Skeletal muscle cell (primary cell): ENCODE results near the gene MALRD1.

Source experiments
- DNase-seq: peaks from one replicate; pipeline ENCODE4 v3.0.0-alpha.2; 2010; ENCODE audit warnings: low read depth
- H3K4me3 ChIP-seq: 2 replicates; pipeline ENCODE4 v1.5.1; 2011; ENCODE audit warnings: low read depth, mild to moderate bottlenecking, control low read depth, low read length, moderate library complexity

MALRD1 gene

GRCh38 chr10:19518632-19519031, 470.0 kb downstream of the MALRD1 start:
- DNase-seq = no peak
- no peak overlapping the region for H3K4me3 ChIP-seq

DNA sequence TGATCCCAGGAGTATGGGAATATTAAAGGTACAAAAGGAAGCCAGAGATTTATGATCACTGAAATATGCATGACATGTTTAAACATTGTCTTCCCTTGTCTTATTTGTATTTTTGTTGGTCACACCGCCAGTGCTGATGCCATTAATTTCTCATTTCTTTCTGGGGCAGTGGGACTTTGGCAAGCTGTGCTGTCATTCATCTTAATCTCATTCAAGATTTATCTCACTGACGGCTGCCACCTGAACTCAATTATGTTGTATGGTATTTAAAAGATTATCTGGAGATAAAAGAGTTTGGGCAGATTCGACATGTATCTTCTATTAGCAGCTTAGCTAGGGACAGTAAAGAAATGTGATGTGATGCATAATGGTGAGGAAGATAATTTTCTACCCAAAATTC, 482.7 kb downstream of the MALRD1 start:
- no peak overlapping the region for H3K4me3 ChIP-seq
- no peak for DNase-seq

DNA sequence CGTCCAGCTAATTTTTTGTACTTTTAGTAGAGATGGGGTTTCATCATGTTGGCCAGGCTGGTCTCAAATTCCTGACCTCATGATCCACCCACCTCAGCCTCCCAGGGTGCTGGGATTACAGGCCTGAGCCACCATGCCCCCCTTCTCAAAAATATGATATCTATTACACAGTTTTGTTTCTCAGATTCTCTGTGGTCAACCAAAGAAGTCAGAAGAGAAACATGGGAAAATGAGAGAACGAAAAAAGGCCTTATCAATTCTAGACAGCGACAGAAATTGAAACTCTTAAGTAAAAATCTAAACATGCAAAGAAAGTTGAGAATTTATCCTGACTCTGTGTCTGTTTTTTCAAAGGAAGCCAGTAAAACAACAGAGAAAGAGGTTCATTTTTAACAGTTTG, 483.8 kb downstream of the MALRD1 start:
- no peak overlapping the region for H3K4me3 ChIP-seq
- no peak for DNase-seq

DNA sequence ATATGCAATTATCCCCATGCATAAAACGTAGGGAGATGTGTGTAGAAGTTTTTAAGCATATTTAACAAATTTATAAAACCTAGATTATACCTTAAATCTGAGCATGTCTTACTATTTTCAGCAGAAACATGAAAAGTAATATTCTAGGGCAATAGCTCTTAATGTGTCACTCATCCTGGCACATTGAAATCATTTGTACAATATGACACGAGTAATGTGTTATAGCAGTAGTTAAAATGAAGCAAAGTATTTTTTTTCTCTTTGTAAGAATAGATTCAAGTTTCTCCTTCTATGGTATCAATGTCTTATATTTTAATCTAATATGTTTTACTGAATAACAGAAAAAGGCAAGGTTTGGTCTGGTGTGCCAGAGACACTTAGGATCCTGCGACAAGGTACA, 492.7 kb downstream of the MALRD1 start:
- DNase-seq = no peak
- no peak overlapping the region for H3K4me3 ChIP-seq

DNA sequence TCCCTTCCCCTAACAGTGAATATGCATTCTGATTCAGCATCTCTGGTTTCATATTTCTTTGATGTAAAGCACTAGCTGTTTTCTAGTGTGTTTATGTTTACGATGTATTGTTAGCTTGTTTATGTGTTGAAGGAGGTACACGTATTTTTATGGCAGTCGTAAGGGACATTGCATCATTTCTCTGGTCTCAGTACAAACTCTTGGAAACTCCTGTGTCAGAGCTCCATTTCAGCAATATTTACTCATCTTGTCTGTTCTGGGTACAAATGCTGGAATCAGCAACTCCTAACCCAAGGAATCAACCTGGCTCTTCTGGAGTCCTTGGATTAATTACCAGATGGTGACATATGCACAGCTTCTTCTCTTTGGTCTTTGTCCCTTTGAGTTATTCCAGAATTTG, 497.6 kb downstream of the MALRD1 start:
- no peak overlapping the region for H3K4me3 ChIP-seq
- DNase-seq = no peak

GRCh38 chr10:19549503-19549902, 500.9 kb downstream of the MALRD1 start:
- DNase-seq = no peak
- H3K4me3 ChIP-seq = no peak overlapping the region

DNA sequence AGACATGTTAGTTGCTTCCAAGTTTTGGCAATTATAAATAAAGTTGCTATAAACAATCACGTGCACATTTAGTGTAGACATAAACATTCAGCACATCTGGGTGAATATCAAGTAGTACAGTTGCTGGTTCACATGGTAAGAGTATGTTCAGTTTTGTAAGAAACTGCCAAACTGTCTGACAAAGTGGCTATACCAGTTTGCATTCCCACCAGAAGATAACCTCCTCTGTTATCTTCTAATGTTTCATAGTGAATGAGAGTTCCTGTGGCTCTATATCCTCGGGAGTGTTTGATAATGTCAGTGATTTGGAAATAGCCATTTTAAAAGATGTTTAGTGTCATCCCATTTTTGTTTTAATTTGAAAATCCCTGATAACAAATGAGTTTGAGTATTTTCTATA, 508.1 kb downstream of the MALRD1 start:
- no peak overlapping the region for H3K4me3 ChIP-seq
- DNase-seq = no peak

DNA sequence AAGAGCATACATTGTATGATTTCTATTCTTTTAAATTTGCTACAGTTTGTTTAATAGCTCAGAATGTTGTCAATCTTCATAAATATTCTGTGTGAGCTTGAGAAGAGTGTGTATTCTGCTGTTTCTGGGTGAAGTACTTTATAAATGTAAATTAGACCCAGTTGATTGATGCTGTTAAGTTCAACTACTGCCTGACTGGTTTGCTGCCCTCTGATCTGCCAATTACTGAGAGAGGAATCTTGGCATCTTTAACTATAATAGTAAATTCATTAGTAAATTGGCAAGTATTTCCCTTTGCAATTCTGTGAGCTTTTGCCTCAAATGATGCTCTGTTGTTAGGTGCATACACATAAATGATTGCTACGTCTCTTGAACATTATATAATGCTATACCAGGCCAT, 512.6 kb downstream of the MALRD1 start:
- H3K4me3 ChIP-seq = no peak overlapping the region
- no peak for DNase-seq

- H3K4me3 ChIP-seq = no peak overlapping the region
- no peak for DNase-seq
Measured at GRCh38 chr10:19563388-19564141, 515.0 kb downstream of the MALRD1 start.

DNA sequence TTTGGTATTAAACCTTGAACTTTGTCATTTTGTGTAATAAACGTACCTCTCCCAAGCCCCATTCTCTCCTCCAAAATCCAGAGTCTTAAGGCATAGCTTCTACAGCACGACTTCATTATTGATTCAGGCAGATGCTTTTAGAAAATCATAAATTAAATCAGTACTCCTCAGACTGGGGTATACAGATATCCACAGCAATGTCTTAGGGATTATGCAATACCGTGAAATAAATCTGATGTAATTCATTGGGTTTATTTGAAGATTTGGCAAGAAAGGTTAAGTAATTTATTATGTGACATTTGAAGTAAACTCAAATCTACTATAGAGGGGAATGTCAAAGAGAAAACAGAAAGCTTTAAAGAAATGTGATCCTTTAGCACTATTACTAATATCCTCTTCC, 521.5 kb downstream of the MALRD1 start:
- no peak overlapping the region for H3K4me3 ChIP-seq
- DNase-seq = no peak

DNA sequence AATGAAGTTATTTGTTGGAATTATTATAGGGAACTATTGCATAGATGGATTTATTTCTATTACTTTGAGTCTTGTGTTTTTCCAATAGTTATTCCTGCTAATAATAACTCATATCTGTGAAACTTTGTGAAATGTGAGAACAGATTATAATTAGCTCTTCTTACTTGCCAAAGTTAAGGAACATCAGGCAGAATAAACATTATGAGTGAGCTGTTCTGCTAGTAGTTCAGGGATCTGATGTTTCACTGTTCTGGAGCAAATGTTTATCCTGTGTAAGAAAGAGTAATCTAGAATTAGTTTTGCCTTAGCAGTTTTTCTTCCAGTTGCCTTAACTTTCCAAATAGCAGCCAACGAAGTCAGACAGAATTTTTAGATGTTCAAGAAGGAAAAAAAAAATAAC, 522.4 kb downstream of the MALRD1 start:
- no peak for DNase-seq

DNA sequence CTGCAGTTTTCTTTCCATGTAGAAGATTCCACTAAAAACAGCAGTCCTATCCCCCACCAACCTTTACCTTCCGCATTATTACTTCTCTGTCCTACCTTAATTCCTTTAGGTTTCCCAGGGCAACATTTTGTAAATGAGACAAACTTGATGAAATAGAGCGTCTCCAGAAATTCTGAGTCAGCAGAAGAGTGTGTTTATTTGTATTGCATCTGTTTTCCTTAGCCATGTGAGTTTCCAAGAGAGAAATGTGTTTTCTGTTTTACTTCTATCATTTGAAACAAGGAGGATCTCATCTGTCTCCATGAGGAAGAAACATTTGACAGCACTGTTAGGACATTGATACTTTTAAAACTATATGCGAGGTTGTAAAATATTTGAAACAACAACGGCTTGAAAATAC, 523.5 kb downstream of the MALRD1 start:
- H3K4me3 ChIP-seq = no peak overlapping the region

More for the DNA sequence above, 522.4 kb downstream of the MALRD1 start:
- no peak overlapping the region for H3K4me3 ChIP-seq

DNA sequence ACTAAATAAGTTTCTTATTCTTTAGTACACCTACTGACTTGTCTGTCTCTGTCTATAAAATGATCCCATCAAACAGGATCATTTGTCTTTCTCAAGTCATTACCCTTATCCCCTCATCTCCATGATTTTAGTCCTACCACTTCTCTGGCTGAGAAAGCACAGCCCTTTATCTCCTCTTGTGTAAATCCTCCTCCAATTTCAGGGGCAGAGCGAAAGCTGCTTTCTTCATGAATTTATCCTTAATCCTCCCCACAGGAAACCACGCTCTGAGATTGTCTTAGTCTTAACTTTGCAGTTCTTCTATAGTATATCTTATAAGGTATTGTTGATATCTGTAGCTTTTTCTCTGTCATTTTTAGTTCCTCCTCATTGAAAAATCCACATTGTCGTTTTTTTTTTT, 528.0 kb downstream of the MALRD1 start:
- no peak for DNase-seq
- H3K4me3 ChIP-seq = no peak overlapping the region

More for the DNA sequence above, 523.5 kb downstream of the MALRD1 start:
- DNase-seq = no peak

DNA sequence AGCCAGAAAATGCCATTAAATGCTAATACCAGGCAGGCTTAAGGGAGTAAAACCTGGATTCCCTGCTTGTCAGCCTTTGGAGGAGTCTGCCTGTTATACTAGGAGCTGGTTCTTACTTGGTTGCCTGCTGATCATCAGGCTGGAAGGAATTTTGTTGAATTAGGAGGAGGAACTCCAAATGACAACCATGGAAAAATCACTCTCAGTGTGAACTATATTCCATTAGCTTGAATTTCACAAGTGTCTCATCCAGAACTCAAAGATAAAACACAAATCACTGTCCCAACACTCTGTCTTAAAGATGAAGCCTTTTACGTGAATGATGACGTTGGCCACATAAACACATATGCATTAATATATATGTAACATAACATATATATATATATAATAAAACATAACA, 528.8 kb downstream of the MALRD1 start:
- no peak for DNase-seq
- H3K4me3 ChIP-seq = no peak overlapping the region

- no peak for DNase-seq
- H3K4me3 ChIP-seq = no peak overlapping the region
Measured at GRCh38 chr10:19577807-19578206, 529.2 kb downstream of the MALRD1 start.

- no peak for DNase-seq
- no peak overlapping the region for H3K4me3 ChIP-seq
Measured at GRCh38 chr10:19578571-19578970, 530.0 kb downstream of the MALRD1 start.

DNA sequence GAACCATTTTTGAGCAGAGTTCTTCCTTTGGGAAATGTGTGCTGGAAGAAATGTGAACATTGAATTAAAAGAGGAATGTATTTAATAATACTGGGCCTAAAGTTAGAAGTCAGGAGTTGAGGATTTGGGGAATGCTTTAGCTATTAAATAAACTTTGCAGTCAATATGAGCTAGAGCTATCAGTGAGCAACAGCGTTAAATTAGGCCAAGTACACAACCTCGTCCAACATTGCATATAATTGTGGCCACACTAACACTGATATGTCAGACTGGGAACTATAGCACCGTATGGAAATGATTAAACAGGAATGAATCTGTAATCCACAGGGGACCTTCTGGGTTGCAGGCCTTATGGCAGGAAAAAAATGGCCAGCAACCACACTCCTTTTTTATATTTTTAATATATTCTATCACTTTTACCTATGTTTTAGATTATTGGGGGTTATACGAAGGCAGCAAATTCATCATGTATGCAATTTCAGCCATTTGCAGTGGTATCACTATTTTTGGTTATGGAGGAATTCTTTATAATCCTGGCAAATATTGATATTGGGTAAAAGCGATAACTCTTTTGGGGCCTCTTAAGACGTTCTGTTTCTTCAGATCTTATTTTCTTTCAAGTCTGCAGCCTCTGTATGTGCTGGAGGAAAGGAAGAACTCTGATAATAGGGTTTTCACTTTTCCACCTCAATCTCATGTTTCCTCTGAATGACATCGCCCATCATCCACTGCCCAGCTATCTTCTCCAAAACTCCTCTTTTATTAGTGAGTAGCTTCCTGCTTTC, 531.4 kb downstream of the MALRD1 start:
- peak; percentile 25 for DNase-seq

DNA sequence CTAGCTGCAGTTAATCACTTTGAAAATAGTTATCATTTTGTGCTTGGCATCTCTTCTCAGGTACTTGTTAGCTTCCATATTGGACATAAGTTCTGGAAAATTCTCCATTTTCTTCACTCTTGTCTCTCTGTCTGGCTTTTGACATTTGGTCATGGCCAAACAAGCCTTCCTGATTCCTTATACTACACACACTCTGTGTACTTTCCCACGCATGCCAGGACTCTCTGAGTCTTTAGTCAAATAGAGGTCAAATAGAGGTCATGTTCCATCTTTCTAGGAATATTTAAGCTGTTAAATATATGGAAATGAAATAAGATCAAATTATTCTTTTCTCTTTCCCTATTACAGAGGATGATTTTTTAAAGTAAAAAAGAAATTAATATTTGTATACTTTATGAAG, 532.1 kb downstream of the MALRD1 start:
- H3K4me3 ChIP-seq = no peak overlapping the region
- DNase-seq = no peak

More for the DNA sequence above, 531.4 kb downstream of the MALRD1 start:
- H3K4me3 ChIP-seq = no peak overlapping the region

DNA sequence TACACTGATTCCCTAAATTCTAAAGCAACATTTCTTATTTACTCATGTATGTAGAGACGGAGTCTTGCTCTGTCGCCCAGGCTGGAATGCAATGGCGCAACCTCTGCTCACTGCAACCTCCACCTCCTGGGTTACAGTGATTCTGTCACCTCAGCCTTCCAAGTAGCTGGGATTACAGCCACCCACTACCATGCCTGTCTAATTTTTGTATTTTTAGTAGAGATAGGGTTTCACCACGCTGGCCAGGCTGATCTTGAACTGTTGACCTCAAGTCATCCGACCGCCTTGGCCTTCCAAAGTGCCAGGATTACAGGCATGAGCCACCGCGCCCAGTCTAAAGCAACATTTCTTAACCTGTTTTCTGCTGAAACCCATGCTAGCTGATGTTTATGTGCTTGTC, 540.0 kb downstream of the MALRD1 start:
- no peak overlapping the region for H3K4me3 ChIP-seq
- no peak for DNase-seq

DNA sequence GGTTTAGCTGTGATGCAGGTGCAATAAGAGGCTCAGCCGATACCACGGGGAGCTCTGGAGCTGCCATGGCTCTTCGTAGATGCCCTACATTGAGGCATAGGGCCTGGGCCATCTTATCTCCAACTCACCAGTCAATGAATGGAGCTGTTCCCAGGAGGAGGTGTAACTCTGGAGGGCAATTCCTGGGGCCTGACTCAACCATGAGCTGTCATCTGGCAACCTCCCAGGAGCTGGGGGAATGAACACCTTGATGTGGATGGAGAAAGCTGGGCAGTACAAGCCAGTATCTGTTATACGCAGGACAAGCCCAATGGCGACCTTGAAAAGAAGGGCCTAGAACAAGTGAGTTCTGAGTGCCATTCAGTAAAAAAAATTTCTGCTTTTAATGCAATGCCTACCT, 543.7 kb downstream of the MALRD1 start:
- no peak overlapping the region for H3K4me3 ChIP-seq
- DNase-seq = no peak
